Liver (tissue), 9 donors: ENCODE data around the gene ZBP1. TPM values are rescaled to one million over a fixed set of nuclear protein-coding genes. Genes with fewer than 3 reads are reported as not detected.
A peak's percentile ranks its signal among the peaks of the same experiment; 100 is the strongest.

Source experiments
- DNase-seq: peaks from one replicate; pipeline ENCODE4 v3.0.0-alpha.2; 2017; ENCODE audit warnings: low spot score
- H3K27ac ChIP-seq, 2 donors: one replicate each; pipeline ENCODE4 v1.7.0; 2013; ENCODE audit warnings: inconsistent platforms in 2 of 2, low read length in 2 of 2, control low read depth in 1 of 2, low read depth in 1 of 2, mild to moderate bottlenecking in 1 of 2
- H3K27me3 ChIP-seq, 4 donors: one replicate each; pipeline versions ENCODE4 v1.6.1 to v1.7.0; 2013; ENCODE audit warnings: low read length in 3 of 4, inconsistent platforms in 1 of 4, mild to moderate bottlenecking in 1 of 4, moderate library complexity in 1 of 4; ENCODE audit not compliant: control insufficient read depth in 4 of 4, insufficient read depth in 4 of 4
- H3K36me3 ChIP-seq, 4 donors: one replicate each; pipeline versions ENCODE4 v1.6.1 to v1.7.0; 2013; ENCODE audit warnings: low read length in 3 of 4, mild to moderate bottlenecking in 3 of 4, low read depth in 1 of 4, moderate library complexity in 1 of 4; ENCODE audit not compliant: control insufficient read depth in 4 of 4, insufficient read depth in 3 of 4
- H3K4me1 ChIP-seq, 4 donors: one replicate each; pipeline versions ENCODE4 v1.6.1 to v1.7.0; 2013; ENCODE audit warnings: low read length in 3 of 4, mild to moderate bottlenecking in 3 of 4, moderate library complexity in 1 of 4; ENCODE audit not compliant: control insufficient read depth in 4 of 4, insufficient read depth in 4 of 4
- H3K4me3 ChIP-seq, 3 donors: one replicate each; pipeline versions ENCODE4 v1.6.1 to v1.7.0; 2013; ENCODE audit warnings: low read length in 3 of 3, control low read depth in 1 of 3, low read depth in 1 of 3, mild to moderate bottlenecking in 1 of 3
- H3K9ac ChIP-seq, 2 donors: one replicate each; pipeline ENCODE4 v1.7.0; 2013; ENCODE audit warnings: low read length in 2 of 2, mild to moderate bottlenecking in 2 of 2, moderate library complexity in 2 of 2, control low read depth in 1 of 2, low read depth in 1 of 2
- H3K9me3 ChIP-seq, 4 donors: one replicate each; pipeline versions ENCODE4 v1.6.1 to v1.7.0; 2013; ENCODE audit warnings: low read length in 3 of 4; ENCODE audit not compliant: control insufficient read depth in 4 of 4
- EGR1 ChIP-seq, 2 donors: IDR thresholded peaks; 2 replicates each; pipeline ENCODE4 v1.6.1; 2016 to 2018; ENCODE audit warnings: antibody characterized with exemption in 2 of 2, low read depth in 2 of 2
- FOXA1 ChIP-seq: IDR thresholded peaks from 2 replicates; pipeline ENCODE4 v1.6.1; 2016; ENCODE audit warnings: antibody characterized with exemption
- FOXA2 ChIP-seq: IDR thresholded peaks from 2 replicates; pipeline ENCODE4 v1.6.1; 2016; ENCODE audit warnings: antibody characterized with exemption
- GABPA ChIP-seq, 2 donors: IDR thresholded peaks in 1 of 2; conservative IDR thresholded peaks in 1 of 2; 2 replicates each; pipeline ENCODE4 v1.6.1; 2016; ENCODE audit warnings: antibody characterized with exemption in 2 of 2, mild to moderate bottlenecking in 1 of 2, moderate library complexity in 1 of 2
- HNF4A ChIP-seq, 2 donors: conservative IDR thresholded peaks; 2 replicates each; pipeline ENCODE4 v1.6.1; 2016; ENCODE audit warnings: antibody characterized with exemption in 2 of 2, mild to moderate bottlenecking in 2 of 2
- HNF4G ChIP-seq: IDR thresholded peaks from 2 replicates; pipeline ENCODE4 v1.6.1; 2016; ENCODE audit warnings: antibody characterized with exemption
- JUND ChIP-seq, 2 donors: IDR thresholded peaks; 2 replicates each; pipeline ENCODE4 v1.6.1; 2016; ENCODE audit warnings: antibody characterized with exemption in 2 of 2
- NR2F2 ChIP-seq: IDR thresholded peaks from 2 replicates; pipeline ENCODE4 v1.6.1; 2016; ENCODE audit warnings: antibody characterized with exemption
- RAD21 ChIP-seq, 2 donors: IDR thresholded peaks; 2 replicates each; pipeline ENCODE4 v1.6.1; 2016; ENCODE audit warnings: antibody characterized with exemption in 2 of 2, mild to moderate bottlenecking in 2 of 2
- RXRA ChIP-seq, 2 donors: IDR thresholded peaks; 2 replicates each; pipeline ENCODE4 v1.6.1; 2017 to 2018; ENCODE audit warnings: antibody characterized with exemption in 2 of 2, mild to moderate bottlenecking in 1 of 2
- SP1 ChIP-seq: IDR thresholded peaks from 2 replicates; pipeline ENCODE4 v1.6.1; 2018; ENCODE audit warnings: antibody characterized with exemption, mild to moderate bottlenecking
- TAF1 ChIP-seq: conservative IDR thresholded peaks from 2 replicates; pipeline ENCODE4 v1.6.1; 2016; ENCODE audit warnings: antibody characterized with exemption, mild to moderate bottlenecking
- YY1 ChIP-seq: IDR thresholded peaks from 2 replicates; pipeline ENCODE4 v1.6.1; 2016; ENCODE audit warnings: antibody characterized with exemption, mild to moderate bottlenecking
- WGBS: extraction: QIAGEN DNeasy Blood & Tissue Kit; methylation state at CpG from one replicate; pipeline ENCODE4 v1.1.7; 2013; 5-methylcytosine and 5-hydroxymethylcytosine counted together
- polyA plus RNA-seq, 2 donors: library from polyadenylated mRNA; stranded (reverse) in 1 of 2; unstranded in 1 of 2; fragments of 200-250 nt in 1 of 2; fragments of >200 nt in 1 of 2; fragmentation: Nextera tagmentation in 1 of 2; extraction: Ambion mirVana in 1 of 2; gene quantifications; one replicate each; pipeline versions ENCODE4 v1.2.1 to v1.2.3, GENCODE V29; 2013 to 2015
- total RNA-seq, 2 donors: library from RNA; depleted of rRNA; stranded (reverse); fragments of >200 nt; gene quantifications; one replicate each; pipeline ENCODE4 v1.2.3, GENCODE V29; 2014
- TF ChIP-seq, protein P1 (sequence below): IDR thresholded peaks from 2 replicates; pipeline ENCODE4 v1.6.1; 2016; ENCODE audit warnings: antibody characterized with exemption
- TF ChIP-seq, protein P2 (sequence below): IDR thresholded peaks from 2 replicates; pipeline ENCODE4 v1.6.1; 2016; ENCODE audit warnings: antibody characterized with exemption
- TF ChIP-seq, protein P3 (sequence below): IDR thresholded peaks from 2 replicates; pipeline ENCODE4 v1.6.1; 2016; ENCODE audit warnings: antibody characterized with exemption
- TF ChIP-seq, protein P4 (sequence below): fragments of 150-350 bp; IDR thresholded peaks from 2 replicates; pipeline ENCODE4 v1.5.1; 2017; ENCODE audit warnings: improper control_type of control experiment, low read depth, low read length; ENCODE audit not compliant: missing input control
- TF ChIP-seq, protein P5 (sequence below): IDR thresholded peaks from 2 replicates; pipeline ENCODE4 v1.6.1; 2016; ENCODE audit warnings: antibody characterized with exemption, mild to moderate bottlenecking
- donor health status: healthy.
- donor health status: healthy.
- donor health status: healthy.
- donor health status: healthy.
- donor health status: healthy.

The ZBP1 gene
- total and polyA plus RNA-seq, 4 donors: 0.06 to 0.42 (median 0.13) TPM

DNA sequence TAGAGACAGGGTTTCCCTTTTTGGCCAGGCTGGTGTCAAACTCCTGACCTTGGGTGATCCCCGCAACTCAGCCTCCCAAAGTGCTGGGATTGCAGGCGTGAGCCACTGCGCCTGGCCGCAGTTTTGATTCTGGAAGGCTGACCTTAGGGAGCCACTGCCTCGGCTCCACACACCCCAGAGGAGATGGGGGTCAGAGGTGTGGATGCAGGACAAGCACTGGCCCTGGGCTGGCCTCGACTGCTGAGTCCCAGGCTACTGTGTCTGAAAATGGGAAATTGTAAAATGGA is 1.5 kb downstream of the ZBP1 start:
- DNase-seq: no peak
- no peak overlapping the region for H3K9ac ChIP-seq
- H3K27ac ChIP-seq: peak overlapping the region in 1 of 2 donors; percentile 17
- no peaks in the 10 kb centered on the region for H3K36me3 ChIP-seq
- no peaks in the 10 kb centered on the region for H3K27me3 ChIP-seq
- TF ChIP-seq, protein P1, sequence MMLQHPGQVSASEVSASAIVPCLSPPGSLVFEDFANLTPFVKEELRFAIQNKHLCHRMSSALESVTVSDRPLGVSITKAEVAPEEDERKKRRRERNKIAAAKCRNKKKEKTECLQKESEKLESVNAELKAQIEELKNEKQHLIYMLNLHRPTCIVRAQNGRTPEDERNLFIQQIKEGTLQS: no peak
- TF ChIP-seq EGR1 (IDR thresholded peaks at IDR 0.05; ENCODE audit: low read depth in 2 of 2) (no peak), GABPA (IDR thresholded peaks at IDR 0.05 in 1 of 2, conservative IDR thresholded peaks at IDR 0.05 in 1 of 2) (no peak), SP1 (no peak), TAF1 (no peak), YY1 (no peak), RAD21 (IDR thresholded peaks at IDR 0.05) (no peak), JUND (IDR thresholded peaks at IDR 0.05) (no peak), NR2F2 (no peak), FOXA2 (no peak), RXRA (IDR thresholded peaks at IDR 0.05) (no peak), HNF4G (no peak), HNF4A (conservative IDR thresholded peaks at IDR 0.05) (no peak), FOXA1 (no peak)
- TF ChIP-seq, protein P2, sequence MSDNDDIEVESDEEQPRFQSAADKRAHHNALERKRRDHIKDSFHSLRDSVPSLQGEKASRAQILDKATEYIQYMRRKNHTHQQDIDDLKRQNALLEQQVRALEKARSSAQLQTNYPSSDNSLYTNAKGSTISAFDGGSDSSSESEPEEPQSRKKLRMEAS: no peak
- TF ChIP-seq, protein P3, sequence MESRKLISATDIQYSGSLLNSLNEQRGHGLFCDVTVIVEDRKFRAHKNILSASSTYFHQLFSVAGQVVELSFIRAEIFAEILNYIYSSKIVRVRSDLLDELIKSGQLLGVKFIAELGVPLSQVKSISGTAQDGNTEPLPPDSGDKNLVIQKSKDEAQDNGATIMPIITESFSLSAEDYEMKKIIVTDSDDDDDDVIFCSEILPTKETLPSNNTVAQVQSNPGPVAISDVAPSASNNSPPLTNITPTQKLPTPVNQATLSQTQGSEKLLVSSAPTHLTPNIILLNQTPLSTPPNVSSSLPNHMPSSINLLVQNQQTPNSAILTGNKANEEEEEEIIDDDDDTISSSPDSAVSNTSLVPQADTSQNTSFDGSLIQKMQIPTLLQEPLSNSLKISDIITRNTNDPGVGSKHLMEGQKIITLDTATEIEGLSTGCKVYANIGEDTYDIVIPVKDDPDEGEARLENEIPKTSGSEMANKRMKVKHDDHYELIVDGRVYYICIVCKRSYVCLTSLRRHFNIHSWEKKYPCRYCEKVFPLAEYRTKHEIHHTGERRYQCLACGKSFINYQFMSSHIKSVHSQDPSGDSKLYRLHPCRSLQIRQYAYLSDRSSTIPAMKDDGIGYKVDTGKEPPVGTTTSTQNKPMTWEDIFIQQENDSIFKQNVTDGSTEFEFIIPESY: no peak
- TF ChIP-seq, protein P4, sequence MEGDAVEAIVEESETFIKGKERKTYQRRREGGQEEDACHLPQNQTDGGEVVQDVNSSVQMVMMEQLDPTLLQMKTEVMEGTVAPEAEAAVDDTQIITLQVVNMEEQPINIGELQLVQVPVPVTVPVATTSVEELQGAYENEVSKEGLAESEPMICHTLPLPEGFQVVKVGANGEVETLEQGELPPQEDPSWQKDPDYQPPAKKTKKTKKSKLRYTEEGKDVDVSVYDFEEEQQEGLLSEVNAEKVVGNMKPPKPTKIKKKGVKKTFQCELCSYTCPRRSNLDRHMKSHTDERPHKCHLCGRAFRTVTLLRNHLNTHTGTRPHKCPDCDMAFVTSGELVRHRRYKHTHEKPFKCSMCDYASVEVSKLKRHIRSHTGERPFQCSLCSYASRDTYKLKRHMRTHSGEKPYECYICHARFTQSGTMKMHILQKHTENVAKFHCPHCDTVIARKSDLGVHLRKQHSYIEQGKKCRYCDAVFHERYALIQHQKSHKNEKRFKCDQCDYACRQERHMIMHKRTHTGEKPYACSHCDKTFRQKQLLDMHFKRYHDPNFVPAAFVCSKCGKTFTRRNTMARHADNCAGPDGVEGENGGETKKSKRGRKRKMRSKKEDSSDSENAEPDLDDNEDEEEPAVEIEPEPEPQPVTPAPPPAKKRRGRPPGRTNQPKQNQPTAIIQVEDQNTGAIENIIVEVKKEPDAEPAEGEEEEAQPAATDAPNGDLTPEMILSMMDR: no peak
- TF ChIP-seq, protein P5, sequence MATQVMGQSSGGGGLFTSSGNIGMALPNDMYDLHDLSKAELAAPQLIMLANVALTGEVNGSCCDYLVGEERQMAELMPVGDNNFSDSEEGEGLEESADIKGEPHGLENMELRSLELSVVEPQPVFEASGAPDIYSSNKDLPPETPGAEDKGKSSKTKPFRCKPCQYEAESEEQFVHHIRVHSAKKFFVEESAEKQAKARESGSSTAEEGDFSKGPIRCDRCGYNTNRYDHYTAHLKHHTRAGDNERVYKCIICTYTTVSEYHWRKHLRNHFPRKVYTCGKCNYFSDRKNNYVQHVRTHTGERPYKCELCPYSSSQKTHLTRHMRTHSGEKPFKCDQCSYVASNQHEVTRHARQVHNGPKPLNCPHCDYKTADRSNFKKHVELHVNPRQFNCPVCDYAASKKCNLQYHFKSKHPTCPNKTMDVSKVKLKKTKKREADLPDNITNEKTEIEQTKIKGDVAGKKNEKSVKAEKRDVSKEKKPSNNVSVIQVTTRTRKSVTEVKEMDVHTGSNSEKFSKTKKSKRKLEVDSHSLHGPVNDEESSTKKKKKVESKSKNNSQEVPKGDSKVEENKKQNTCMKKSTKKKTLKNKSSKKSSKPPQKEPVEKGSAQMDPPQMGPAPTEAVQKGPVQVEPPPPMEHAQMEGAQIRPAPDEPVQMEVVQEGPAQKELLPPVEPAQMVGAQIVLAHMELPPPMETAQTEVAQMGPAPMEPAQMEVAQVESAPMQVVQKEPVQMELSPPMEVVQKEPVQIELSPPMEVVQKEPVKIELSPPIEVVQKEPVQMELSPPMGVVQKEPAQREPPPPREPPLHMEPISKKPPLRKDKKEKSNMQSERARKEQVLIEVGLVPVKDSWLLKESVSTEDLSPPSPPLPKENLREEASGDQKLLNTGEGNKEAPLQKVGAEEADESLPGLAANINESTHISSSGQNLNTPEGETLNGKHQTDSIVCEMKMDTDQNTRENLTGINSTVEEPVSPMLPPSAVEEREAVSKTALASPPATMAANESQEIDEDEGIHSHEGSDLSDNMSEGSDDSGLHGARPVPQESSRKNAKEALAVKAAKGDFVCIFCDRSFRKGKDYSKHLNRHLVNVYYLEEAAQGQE: no peak
- no peak overlapping the region for H3K4me3 ChIP-seq
- no peaks in the 10 kb centered on the region for H3K9me3 ChIP-seq
- H3K4me1 ChIP-seq: no peaks in the 10 kb centered on the region
- 61% methylated on average over 6 of the region's 6 CpGs for WGBS
